ENCODE data around the gene MTSS2.

GRCh38 chr16:70687671-70688245 lies 1.9 kb upstream of the MTSS2 start:
- TF ChIP-seq CTCF (IDR thresholded peaks at IDR 0.05; ENCODE audit: poor library complexity), result no peak
- TF ChIP-seq EZH2 (IDR thresholded peaks at IDR 0.05; ENCODE audit: borderline replicate concordance), result no peak

Data from hepatocyte (in vitro differentiated cells).